ENCODE results near the gene SKP1. TPM values are rescaled to one million over a fixed set of nuclear protein-coding genes. Genes with fewer than 3 reads are reported as not detected.

SKP1 gene
- total RNA-seq, 1 experiment from 2014 or later = 348 TPM

- H4K5ac ChIP-seq (ENCODE audit: insufficient read length, low read depth, low read length) = no peak overlapping the region
- no peaks in the 10 kb centered on the region for H3K9me3 ChIP-seq (ENCODE audit: control insufficient read depth, low read depth, low read length)
- H3K4ac ChIP-seq (ENCODE audit: low read depth, low read length) = no peak overlapping the region
- no peak overlapping the region for H2BK15ac ChIP-seq (ENCODE audit: low read depth, low read length)
- Mint-ChIP-seq H3K27me3 (ENCODE audit: low read depth) (no peaks in the 10 kb centered on the region), H3K36me3 (ENCODE audit: insufficient read depth in 1 of 3, low read depth in 3 of 3) (peaks cover 5 to 12% (median 7%) of the 10 kb centered on the region in 3 experiments; a peak in 6 of 7 replicates), H3K27ac (no peak overlapping the region), H3K9me3 (no peaks in the 10 kb centered on the region), H3K4me3 (no peak overlapping the region), H3K4me1 (peaks cover 12 to 16% of the 10 kb centered on the region in 2 experiments)
- H2AK5ac ChIP-seq (ENCODE audit: insufficient read length, low read length) = no peak overlapping the region
- H3K4me2 ChIP-seq (ENCODE audit: insufficient read depth, insufficient read length, low read length) = no peak overlapping the region
- no peak overlapping the region for H3T11ph ChIP-seq (ENCODE audit: low read length)
- H3K27me3 ChIP-seq (ENCODE audit: insufficient read depth, low read length) = no peaks in the 10 kb centered on the region
- no peak overlapping the region for H3K56ac ChIP-seq (ENCODE audit: insufficient read length, low read depth, low read length)
- H3K27ac ChIP-seq (ENCODE audit: insufficient read length, low read depth, low read length) = no peak overlapping the region
- no peaks in the 10 kb centered on the region for H3K4me1 ChIP-seq (ENCODE audit: insufficient read depth, low read length)
- no peak overlapping the region for H2BK12ac ChIP-seq (ENCODE audit: insufficient read length, low read depth, low read length)
- no peak overlapping the region for H3K23ac ChIP-seq (ENCODE audit: insufficient read length, low read depth, low read length)
- no peak overlapping the region for H2BK5ac ChIP-seq (ENCODE audit: insufficient read length, low read length)
- DNase-seq = no peak
- no peak overlapping the region for H3K18ac ChIP-seq (ENCODE audit: insufficient read length, low read depth, low read length)
- no peak overlapping the region for H3K9ac ChIP-seq (ENCODE audit: extremely low read depth, insufficient read length, low read length)
- H2BK20ac ChIP-seq (ENCODE audit: low read depth, low read length, poor library complexity, severe bottlenecking) = no peak overlapping the region
- H3K79me2 ChIP-seq (ENCODE audit: insufficient read depth, low read length) = no peaks in the 10 kb centered on the region; the same call in 1 of the 2 replicates
- H3K23me2 ChIP-seq (ENCODE audit: insufficient read length, low read depth, low read length, poor library complexity, severe bottlenecking) = no peaks in the 10 kb centered on the region
- H3K79me1 ChIP-seq (ENCODE audit: insufficient read depth, low read depth, low read length, poor library complexity, severe bottlenecking) = no peaks in the 10 kb centered on the region
- H2BK120ac ChIP-seq (ENCODE audit: low read depth, low read length, poor library complexity, severe bottlenecking) = no peak overlapping the region
- H4K91ac ChIP-seq (ENCODE audit: insufficient read length, low read depth, low read length) = no peak overlapping the region
- no peak overlapping the region for H3K14ac ChIP-seq (ENCODE audit: insufficient read depth, low read length)
- H4K20me1 ChIP-seq (ENCODE audit: control insufficient read depth, insufficient read depth, insufficient read length) = no peaks in the 10 kb centered on the region
- TF ChIP-seq CTCF (conservative IDR thresholded peaks at IDR 0.05) = no peak
- no peak overlapping the region for H4K8ac ChIP-seq (replicated peaks; ENCODE audit: insufficient read length, low read depth, low read length)
- no peak overlapping the region for H2AFZ ChIP-seq (ENCODE audit: low read length)
- no CpG with 5 or more reads among the region's 6 CpGs for WGBS (ENCODE audit: extremely low coverage, insufficient read length, low lambda C conversion rate)
Observed at GRCh38 chr5:134133995-134134541, 42.7 kb downstream of the SKP1 start.
